Body of pancreas (tissue), 4 donors: ENCODE results near the gene PLAAT4.

ENCODE experiments used
- POLR2A ChIP-seq, 3 donors: fragments of 450-650 bp; IDR thresholded peaks; one replicate each; pipeline ENCODE4 v1.6.1; 2016; ENCODE audit warnings: antibody characterized with exemption in 3 of 3, mild to moderate bottlenecking in 2 of 3
- TF ChIP-seq, protein P1 (sequence below), 7 experiments: fragments of 450-650 bp in 4 of 7; fragments of 200-600 bp in 3 of 7; sonication (generic) in 3 of 7; IDR thresholded peaks; one replicate each; pipeline ENCODE4 v1.5.1; 2016 to 2019; ENCODE audit warnings: antibody characterized with exemption in 7 of 7

DNA sequence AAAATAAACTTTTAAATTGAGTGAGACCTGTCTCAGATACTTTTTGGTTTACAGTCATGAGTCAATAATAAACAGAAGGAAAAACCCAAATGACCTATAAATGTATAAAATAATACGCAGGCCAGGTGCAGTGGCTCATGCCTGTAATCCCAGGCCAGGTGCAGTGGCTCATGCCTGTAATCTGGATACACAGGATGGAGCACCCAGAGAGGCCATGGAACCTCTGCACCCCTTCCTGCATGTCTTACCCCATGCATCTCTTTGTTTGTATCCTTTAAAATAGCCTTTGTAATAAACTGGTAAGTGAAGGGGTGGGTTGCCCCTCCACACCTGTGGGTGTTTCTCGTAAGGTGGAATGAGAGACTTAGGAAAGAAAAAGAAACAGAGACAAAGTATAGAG lies 8.9 kb upstream of the PLAAT4 start:
- TF ChIP-seq, protein P1, sequence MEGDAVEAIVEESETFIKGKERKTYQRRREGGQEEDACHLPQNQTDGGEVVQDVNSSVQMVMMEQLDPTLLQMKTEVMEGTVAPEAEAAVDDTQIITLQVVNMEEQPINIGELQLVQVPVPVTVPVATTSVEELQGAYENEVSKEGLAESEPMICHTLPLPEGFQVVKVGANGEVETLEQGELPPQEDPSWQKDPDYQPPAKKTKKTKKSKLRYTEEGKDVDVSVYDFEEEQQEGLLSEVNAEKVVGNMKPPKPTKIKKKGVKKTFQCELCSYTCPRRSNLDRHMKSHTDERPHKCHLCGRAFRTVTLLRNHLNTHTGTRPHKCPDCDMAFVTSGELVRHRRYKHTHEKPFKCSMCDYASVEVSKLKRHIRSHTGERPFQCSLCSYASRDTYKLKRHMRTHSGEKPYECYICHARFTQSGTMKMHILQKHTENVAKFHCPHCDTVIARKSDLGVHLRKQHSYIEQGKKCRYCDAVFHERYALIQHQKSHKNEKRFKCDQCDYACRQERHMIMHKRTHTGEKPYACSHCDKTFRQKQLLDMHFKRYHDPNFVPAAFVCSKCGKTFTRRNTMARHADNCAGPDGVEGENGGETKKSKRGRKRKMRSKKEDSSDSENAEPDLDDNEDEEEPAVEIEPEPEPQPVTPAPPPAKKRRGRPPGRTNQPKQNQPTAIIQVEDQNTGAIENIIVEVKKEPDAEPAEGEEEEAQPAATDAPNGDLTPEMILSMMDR (IDR thresholded peaks at IDR 0.05), result no peak
- TF ChIP-seq POLR2A (IDR thresholded peaks at IDR 0.05), result no peak
